Mesendoderm (in vitro differentiated cells): Measurements from ENCODE around the gene GPR15LG.

ENCODE experiments used
- DNase-seq: peaks from one replicate; pipeline ENCODE4 v3.0.0; 2013
- H2AK5ac ChIP-seq: 2 replicates; pipeline ENCODE4 v1.6.1; 2013; ENCODE audit warnings: low read length, inconsistent platforms
- H2BK120ac ChIP-seq: 2 replicates; pipeline ENCODE4 v1.6.1; 2013; ENCODE audit warnings: low read depth, mild to moderate bottlenecking, low read length, moderate library complexity, mixed read lengths
- H2BK15ac ChIP-seq: replicated peaks from 2 replicates; pipeline ENCODE4 v1.6.1; 2013; ENCODE audit warnings: low read depth, mild to moderate bottlenecking, moderate library complexity
- H2BK5ac ChIP-seq: 2 replicates; pipeline ENCODE4 v1.6.1; 2013; ENCODE audit warnings: low read length, inconsistent platforms
- H3K18ac ChIP-seq: 2 replicates; pipeline ENCODE4 v1.6.1; 2013; ENCODE audit warnings: mild to moderate bottlenecking, low read length, mixed read lengths
- H3K23ac ChIP-seq: one replicate; pipeline ENCODE4 v1.6.1; 2013; ENCODE audit warnings: low read length
- H3K27ac ChIP-seq: 2 replicates; pipeline ENCODE4 v1.5.1; 2013; ENCODE audit warnings: low read depth, mild to moderate bottlenecking, inconsistent platforms, low read length, moderate library complexity
- H3K27me3 ChIP-seq: 2 replicates; pipeline ENCODE4 v1.6.1; 2013; ENCODE audit warnings: low read length, control low read depth, mild to moderate bottlenecking, inconsistent platforms; ENCODE audit not compliant: insufficient read depth, poor library complexity
- H3K36me3 ChIP-seq: 2 replicates; pipeline ENCODE4 v1.6.1; 2013; ENCODE audit warnings: low read length, inconsistent platforms; ENCODE audit not compliant: control insufficient read depth, insufficient read depth
- H3K4ac ChIP-seq: one replicate; pipeline ENCODE4 v1.6.1; 2013; ENCODE audit warnings: low read depth, mild to moderate bottlenecking, low read length, moderate library complexity
- H3K4me1 ChIP-seq: 2 replicates; pipeline ENCODE4 v1.6.1; 2013; ENCODE audit warnings: low read depth, low read length, inconsistent platforms; ENCODE audit not compliant: control insufficient read depth
- H3K4me2 ChIP-seq: 2 replicates; pipeline ENCODE4 v1.6.1; 2013; ENCODE audit warnings: low read length
- H3K4me3 ChIP-seq: 2 replicates; pipeline ENCODE4 v1.5.1; 2013; ENCODE audit warnings: mild to moderate bottlenecking, low read length
- H3K56ac ChIP-seq: one replicate; pipeline ENCODE4 v1.6.1; 2013; ENCODE audit warnings: low read length
- H3K79me1 ChIP-seq: 2 replicates; pipeline ENCODE4 v1.6.1; 2013; ENCODE audit warnings: low read length, inconsistent platforms
- H3K79me2 ChIP-seq: 2 replicates; pipeline ENCODE4 v1.6.1; 2013; ENCODE audit warnings: mild to moderate bottlenecking, low read length; ENCODE audit not compliant: control insufficient read depth, insufficient read depth
- H3K9ac ChIP-seq: 2 replicates; pipeline ENCODE4 v1.6.1; 2013; ENCODE audit warnings: low read length, inconsistent platforms
- H4K5ac ChIP-seq: one replicate; pipeline ENCODE4 v1.6.1; 2013; ENCODE audit warnings: low read length
- H4K8ac ChIP-seq: one replicate; pipeline ENCODE4 v1.6.1; 2013; ENCODE audit warnings: low read depth, mild to moderate bottlenecking, control low read depth, low read length, moderate library complexity
- WGBS: extraction: QIAGEN DNeasy Blood & Tissue Kit; methylation state at CpG from one replicate; pipeline ENCODE4 v1.1.7; 2013; ENCODE audit warnings: low lambda C conversion rate, missing lambda C conversion rate; ENCODE audit not compliant: insufficient coverage; ENCODE audit errors: extremely low coverage; 5-methylcytosine and 5-hydroxymethylcytosine counted together

Gene GPR15LG

GRCh38 chr10:84198206-84198915 is 24.8 kb downstream of the GPR15LG start:
- no CpG with 5 or more reads among the region's 7 CpGs for WGBS
- Histone ChIP-seq H2BK5ac (no peak overlapping the region), H2BK15ac (no peak overlapping the region), H3K4me1 (no peaks in the 10 kb centered on the region), H3K4me3 (no peak overlapping the region), H2AK5ac (no peak overlapping the region), H3K79me1 (no peaks in the 10 kb centered on the region), H3K27me3 (peaks cover 18% of the 10 kb centered on the region), H3K4ac (no peak overlapping the region), H3K4me2 (no peak overlapping the region), H3K18ac (no peak overlapping the region), H3K56ac (no peak overlapping the region), H3K27ac (no peak overlapping the region), H4K5ac (no peak overlapping the region), H3K79me2 (no peaks in the 10 kb centered on the region), H3K36me3 (no peaks in the 10 kb centered on the region), H3K23ac (no peak overlapping the region), H3K9ac (no peak overlapping the region), H4K8ac (no peak overlapping the region), H2BK120ac (no peak overlapping the region)
- DNase-seq, result no peak

- no peaks in the 10 kb centered on the region for H3K36me3 ChIP-seq
- H3K4ac ChIP-seq, result no peak overlapping the region
- H3K56ac ChIP-seq, result no peak overlapping the region
- H2BK120ac ChIP-seq, result no peak overlapping the region
- H3K18ac ChIP-seq, result no peak overlapping the region
- no peak overlapping the region for H3K9ac ChIP-seq
- no peak for DNase-seq
- no peak overlapping the region for H3K4me2 ChIP-seq
- no peak overlapping the region for H3K4me3 ChIP-seq
- no CpG with 5 or more reads among the region's 11 CpGs for WGBS
- H3K27ac ChIP-seq, result no peak overlapping the region
- H3K79me2 ChIP-seq, result no peaks in the 10 kb centered on the region
- H2BK5ac ChIP-seq, result no peak overlapping the region
- H4K5ac ChIP-seq, result no peak overlapping the region
- no peak overlapping the region for H2BK15ac ChIP-seq
- H4K8ac ChIP-seq, result no peak overlapping the region
- H3K4me1 ChIP-seq, result no peaks in the 10 kb centered on the region
- H3K27me3 ChIP-seq, result peaks cover 4% of the 10 kb centered on the region
- no peak overlapping the region for H3K23ac ChIP-seq
- H2AK5ac ChIP-seq, result no peak overlapping the region
- no peaks in the 10 kb centered on the region for H3K79me1 ChIP-seq
These were observed 27.1 kb downstream of the GPR15LG start for GRCh38 chr10:84200537-84201243.

GRCh38 chr10:84201244-84201606 is 27.6 kb downstream of the GPR15LG start:
- whole genome bisulfite sequencing, result no CpG with 5 or more reads among the region's 6 CpGs
- no peak overlapping the region for H4K8ac ChIP-seq
- no peaks in the 10 kb centered on the region for H3K79me1 ChIP-seq

GRCh38 chr10:84201682-84202081 is 28.1 kb downstream of the GPR15LG start:
- H3K79me2 ChIP-seq, result no peaks in the 10 kb centered on the region
- H3K4me2 ChIP-seq, result no peak overlapping the region
- H2AK5ac ChIP-seq, result no peak overlapping the region
- no peaks in the 10 kb centered on the region for H3K4me1 ChIP-seq
- no peak for DNase-seq
- H3K4ac ChIP-seq, result no peak overlapping the region
- WGBS, result no CpG with 5 or more reads among the region's 11 CpGs
- no peaks in the 10 kb centered on the region for H3K27me3 ChIP-seq
- no peak overlapping the region for H2BK5ac ChIP-seq
- no peak overlapping the region for H3K27ac ChIP-seq
- no peaks in the 10 kb centered on the region for H3K36me3 ChIP-seq
- H4K8ac ChIP-seq, result no peak overlapping the region
- no peak overlapping the region for H3K9ac ChIP-seq
- H3K18ac ChIP-seq, result no peak overlapping the region
- H3K23ac ChIP-seq, result no peak overlapping the region
- H3K4me3 ChIP-seq, result no peak overlapping the region
- H2BK15ac ChIP-seq, result no peak overlapping the region
- H4K5ac ChIP-seq, result no peak overlapping the region
- H3K79me1 ChIP-seq, result no peaks in the 10 kb centered on the region
- H3K56ac ChIP-seq, result no peak overlapping the region
- no peak overlapping the region for H2BK120ac ChIP-seq

More at GRCh38 chr10:84201244-84201606, 27.6 kb downstream of the GPR15LG start:
- no peak overlapping the region for H3K4me3 ChIP-seq
- no peak overlapping the region for H3K4ac ChIP-seq
- H3K36me3 ChIP-seq, result no peaks in the 10 kb centered on the region
- H2AK5ac ChIP-seq, result no peak overlapping the region
- DNase-seq, result no peak
- no peak overlapping the region for H2BK15ac ChIP-seq
- H4K5ac ChIP-seq, result no peak overlapping the region
- no peak overlapping the region for H2BK5ac ChIP-seq
- no peak overlapping the region for H3K23ac ChIP-seq
- no peak overlapping the region for H3K4me2 ChIP-seq
- H3K4me1 ChIP-seq, result no peaks in the 10 kb centered on the region
- no peak overlapping the region for H2BK120ac ChIP-seq
- no peaks in the 10 kb centered on the region for H3K27me3 ChIP-seq
- no peaks in the 10 kb centered on the region for H3K79me2 ChIP-seq
- no peak overlapping the region for H3K18ac ChIP-seq
- no peak overlapping the region for H3K56ac ChIP-seq
- no peak overlapping the region for H3K9ac ChIP-seq
- no peak overlapping the region for H3K27ac ChIP-seq

- DNase-seq, result no peak
- H3K27ac ChIP-seq, result no peak overlapping the region
- no peak overlapping the region for H3K4me3 ChIP-seq
- H3K36me3 ChIP-seq, result no peaks in the 10 kb centered on the region
- H3K9ac ChIP-seq, result no peak overlapping the region
- H2AK5ac ChIP-seq, result no peak overlapping the region
- H3K79me1 ChIP-seq, result no peaks in the 10 kb centered on the region
- H3K18ac ChIP-seq, result no peak overlapping the region
- no peak overlapping the region for H2BK15ac ChIP-seq
- H4K5ac ChIP-seq, result no peak overlapping the region
- no peak overlapping the region for H3K4ac ChIP-seq
- H3K79me2 ChIP-seq, result no peaks in the 10 kb centered on the region
- no peak overlapping the region for H3K56ac ChIP-seq
- no peak overlapping the region for H3K4me2 ChIP-seq
- no peak overlapping the region for H3K23ac ChIP-seq
- WGBS, result no CpG with 5 or more reads among the region's 5 CpGs
- H2BK120ac ChIP-seq, result no peak overlapping the region
- no peak overlapping the region for H4K8ac ChIP-seq
- no peaks in the 10 kb centered on the region for H3K4me1 ChIP-seq
- H3K27me3 ChIP-seq, result no peaks in the 10 kb centered on the region
- H2BK5ac ChIP-seq, result no peak overlapping the region
These were observed 28.7 kb downstream of the GPR15LG start for GRCh38 chr10:84202349-84202748.
